Measurements from ENCODE around the gene METRNL. TPM values are rescaled to one million over a fixed set of nuclear protein-coding genes. Genes with fewer than 3 reads are reported as not detected.

METRNL gene
- total RNA-seq, 1 donor from 2014 or later, result 59.8 TPM

DNA sequence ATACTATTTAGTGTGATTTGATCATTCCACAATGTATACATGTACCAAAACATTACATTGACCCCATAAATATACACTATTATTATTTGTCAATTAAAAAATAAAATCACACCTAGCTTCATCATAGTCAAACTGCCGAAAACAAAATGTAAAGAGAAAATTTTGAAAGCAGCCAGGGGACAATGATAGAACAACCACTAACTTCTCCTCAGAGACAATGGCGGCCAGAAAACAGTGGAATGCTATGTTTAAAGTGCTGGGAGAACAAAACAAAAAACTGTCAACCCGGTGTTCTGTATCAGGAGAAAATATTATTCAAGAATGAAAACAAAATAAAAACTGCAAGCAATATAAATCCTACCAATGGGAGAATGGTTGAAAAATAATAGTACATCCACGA lies 63.2 kb downstream of the METRNL start:
- DNase-seq, result no peak
- no peaks in the 10 kb centered on the region for H3K36me3 ChIP-seq
- H3K9me3 ChIP-seq, result no peaks in the 10 kb centered on the region
- TF ChIP-seq, protein P1, sequence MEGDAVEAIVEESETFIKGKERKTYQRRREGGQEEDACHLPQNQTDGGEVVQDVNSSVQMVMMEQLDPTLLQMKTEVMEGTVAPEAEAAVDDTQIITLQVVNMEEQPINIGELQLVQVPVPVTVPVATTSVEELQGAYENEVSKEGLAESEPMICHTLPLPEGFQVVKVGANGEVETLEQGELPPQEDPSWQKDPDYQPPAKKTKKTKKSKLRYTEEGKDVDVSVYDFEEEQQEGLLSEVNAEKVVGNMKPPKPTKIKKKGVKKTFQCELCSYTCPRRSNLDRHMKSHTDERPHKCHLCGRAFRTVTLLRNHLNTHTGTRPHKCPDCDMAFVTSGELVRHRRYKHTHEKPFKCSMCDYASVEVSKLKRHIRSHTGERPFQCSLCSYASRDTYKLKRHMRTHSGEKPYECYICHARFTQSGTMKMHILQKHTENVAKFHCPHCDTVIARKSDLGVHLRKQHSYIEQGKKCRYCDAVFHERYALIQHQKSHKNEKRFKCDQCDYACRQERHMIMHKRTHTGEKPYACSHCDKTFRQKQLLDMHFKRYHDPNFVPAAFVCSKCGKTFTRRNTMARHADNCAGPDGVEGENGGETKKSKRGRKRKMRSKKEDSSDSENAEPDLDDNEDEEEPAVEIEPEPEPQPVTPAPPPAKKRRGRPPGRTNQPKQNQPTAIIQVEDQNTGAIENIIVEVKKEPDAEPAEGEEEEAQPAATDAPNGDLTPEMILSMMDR (IDR thresholded peaks at IDR 0.05), result no peak
- H3K4me1 ChIP-seq, result peaks cover 9% of the 10 kb centered on the region
- no peak overlapping the region for H3K4me3 ChIP-seq
- intact Hi-C loops (cut with DNase I), result no loop called here
- no peak overlapping the region for H3K27ac ChIP-seq
- ATAC-seq, result no peak
- no peaks in the 10 kb centered on the region for H3K27me3 ChIP-seq (ENCODE audit: low read depth)

DNA sequence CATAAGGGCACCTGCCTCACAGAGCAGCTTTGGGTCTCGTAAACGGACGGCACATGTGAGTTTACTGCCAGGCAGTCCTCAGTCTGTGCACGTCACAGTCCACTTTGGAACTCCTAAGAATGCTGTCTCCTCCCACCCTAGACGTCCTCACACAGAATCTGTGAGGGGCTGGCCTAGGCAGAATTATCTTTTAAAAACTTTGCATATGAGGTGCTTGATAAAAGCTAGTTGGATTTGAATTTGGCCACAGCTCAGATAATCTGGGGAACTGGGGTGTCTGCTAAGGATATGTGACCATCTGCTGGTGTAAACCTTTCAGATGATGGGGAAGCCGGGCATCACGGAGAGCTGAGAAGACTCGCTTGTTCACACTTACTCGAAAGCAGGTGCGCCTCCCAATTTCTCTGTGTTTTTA lies 64.4 kb downstream of the METRNL start:
- Histone ChIP-seq H3K4me3 (no peak overlapping the region), H3K27me3 (ENCODE audit: low read depth) (no peaks in the 10 kb centered on the region), H3K36me3 (no peaks in the 10 kb centered on the region), H3K9me3 (no peaks in the 10 kb centered on the region), H3K27ac (no peak overlapping the region), H3K4me1 (peaks cover 9% of the 10 kb centered on the region)
- ATAC-seq, result no peak
- DNase-seq, result peak; percentile 28
- TF ChIP-seq, protein P1 (IDR thresholded peaks at IDR 0.05), result no peak
- intact Hi-C loops (cut with DNase I), result no loop called here

Other genes starting within 250 kb of the METRNL start
- gene ZNF750, start 239.6 kb upstream of the METRNL start, total RNA-seq, result 4.7 TPM

Measured in lower lobe of right lung (tissue), 2 donors.